Endothelial cell (in vitro differentiated cells): ENCODE results near the gene SLC4A8. TPM values are rescaled to one million over a fixed set of nuclear protein-coding genes. Genes with fewer than 3 reads are reported as not detected.

ENCODE experiments used
- DNase-seq: peaks from one replicate; pipeline ENCODE4 v3.0.0; 2021; ENCODE audit warnings: low spot score
- H3K27ac Mint-ChIP-seq: one replicate; pipeline ENCODE4 v1.8.0; 2021; ENCODE audit warnings: mixed read lengths, inconsistent platforms; ENCODE audit not compliant: unreplicated experiment
- H3K27me3 Mint-ChIP-seq: one replicate; pipeline ENCODE4 v1.8.0; 2021; ENCODE audit warnings: mild to moderate bottlenecking, moderate library complexity, mixed read lengths, inconsistent platforms; ENCODE audit not compliant: unreplicated experiment
- H3K36me3 Mint-ChIP-seq: one replicate; pipeline ENCODE4 v1.8.0; 2021; ENCODE audit warnings: mild to moderate bottlenecking, low read depth, mixed read lengths, inconsistent platforms; ENCODE audit not compliant: unreplicated experiment
- H3K4me1 Mint-ChIP-seq: one replicate; pipeline ENCODE4 v1.8.0; 2021; ENCODE audit warnings: mild to moderate bottlenecking, mixed read lengths, inconsistent platforms; ENCODE audit not compliant: unreplicated experiment
- H3K4me3 Mint-ChIP-seq: one replicate; pipeline ENCODE4 v1.8.0; 2021; ENCODE audit warnings: mild to moderate bottlenecking, mixed read lengths, inconsistent platforms; ENCODE audit not compliant: unreplicated experiment
- H3K9me3 Mint-ChIP-seq: one replicate; pipeline ENCODE4 v1.8.0; 2021; ENCODE audit warnings: mixed read lengths, inconsistent platforms; ENCODE audit not compliant: unreplicated experiment
- total RNA-seq: library from RNA; stranded (reverse); fragmentation: NEBNext Ultra II Directional; extraction: Animal tissue kit (Norgen Biotek cat#: 25700); gene quantifications from one replicate; pipeline ENCODE4 v1.2.1, GENCODE V29; 2021; ENCODE audit not compliant: unreplicated experiment
- TF ChIP-seq, protein P1 (sequence below): fragments of 200-600 bp; sonication (generic); IDR thresholded peaks from one replicate; pipeline ENCODE4 v1.5.0; 2021; ENCODE audit warnings: antibody characterized with exemption; ENCODE audit not compliant: unreplicated experiment

The SLC4A8 gene
- total RNA-seq, 1 donor from 2014 or later = 16.7 TPM

DNA sequence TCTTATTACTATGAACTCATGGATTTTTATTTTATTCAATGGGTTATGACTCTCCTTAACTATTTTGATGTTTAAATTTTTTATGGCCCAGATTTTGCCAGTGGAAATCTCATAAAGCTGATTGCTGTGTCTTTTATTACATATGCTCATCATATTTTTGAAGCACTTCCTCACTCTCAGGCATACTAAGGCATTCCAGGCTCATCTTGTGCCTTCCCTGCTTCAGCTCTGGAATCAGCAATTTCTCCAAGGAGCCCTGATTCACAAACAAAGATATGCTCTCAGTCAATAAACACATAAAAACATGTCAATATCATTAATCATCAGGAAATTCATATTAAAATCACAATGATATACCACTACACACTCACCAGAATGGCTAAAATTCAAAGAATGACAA is 121.5 kb downstream of the SLC4A8 start:
- no peaks in the 10 kb centered on the region for H3K27me3 Mint-ChIP-seq
- no peaks in the 10 kb centered on the region for H3K9me3 Mint-ChIP-seq
- H3K36me3 Mint-ChIP-seq = no peaks in the 10 kb centered on the region
- no peaks in the 10 kb centered on the region for H3K4me1 Mint-ChIP-seq
- DNase-seq = no peak
- TF ChIP-seq, protein P1, sequence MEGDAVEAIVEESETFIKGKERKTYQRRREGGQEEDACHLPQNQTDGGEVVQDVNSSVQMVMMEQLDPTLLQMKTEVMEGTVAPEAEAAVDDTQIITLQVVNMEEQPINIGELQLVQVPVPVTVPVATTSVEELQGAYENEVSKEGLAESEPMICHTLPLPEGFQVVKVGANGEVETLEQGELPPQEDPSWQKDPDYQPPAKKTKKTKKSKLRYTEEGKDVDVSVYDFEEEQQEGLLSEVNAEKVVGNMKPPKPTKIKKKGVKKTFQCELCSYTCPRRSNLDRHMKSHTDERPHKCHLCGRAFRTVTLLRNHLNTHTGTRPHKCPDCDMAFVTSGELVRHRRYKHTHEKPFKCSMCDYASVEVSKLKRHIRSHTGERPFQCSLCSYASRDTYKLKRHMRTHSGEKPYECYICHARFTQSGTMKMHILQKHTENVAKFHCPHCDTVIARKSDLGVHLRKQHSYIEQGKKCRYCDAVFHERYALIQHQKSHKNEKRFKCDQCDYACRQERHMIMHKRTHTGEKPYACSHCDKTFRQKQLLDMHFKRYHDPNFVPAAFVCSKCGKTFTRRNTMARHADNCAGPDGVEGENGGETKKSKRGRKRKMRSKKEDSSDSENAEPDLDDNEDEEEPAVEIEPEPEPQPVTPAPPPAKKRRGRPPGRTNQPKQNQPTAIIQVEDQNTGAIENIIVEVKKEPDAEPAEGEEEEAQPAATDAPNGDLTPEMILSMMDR = no peak
- no peak overlapping the region for H3K4me3 Mint-ChIP-seq
- H3K27ac Mint-ChIP-seq = no peak overlapping the region

DNA sequence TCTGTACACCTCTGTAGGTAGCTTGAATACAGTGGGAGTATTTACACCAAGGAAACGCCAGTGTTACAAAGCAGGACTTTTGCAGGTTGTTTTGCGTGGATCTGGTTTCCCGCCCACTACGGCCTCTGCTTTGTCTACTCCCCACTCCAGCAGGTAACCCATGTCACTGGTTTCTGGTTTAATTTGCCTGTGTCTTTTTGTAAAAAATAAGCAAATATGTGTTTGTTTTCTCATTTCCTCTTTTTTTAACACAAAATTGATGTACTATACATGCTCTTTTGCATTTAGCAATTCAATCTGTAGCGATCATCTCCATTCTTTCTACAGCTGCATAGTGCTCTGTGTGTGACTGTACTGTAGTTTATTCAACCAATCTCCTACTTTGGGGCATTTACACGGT is 123.0 kb downstream of the SLC4A8 start:
- no peak overlapping the region for H3K4me3 Mint-ChIP-seq
- DNase-seq = no peak
- H3K27me3 Mint-ChIP-seq = no peaks in the 10 kb centered on the region
- no peak overlapping the region for H3K27ac Mint-ChIP-seq
- H3K36me3 Mint-ChIP-seq = no peaks in the 10 kb centered on the region
- H3K4me1 Mint-ChIP-seq = no peaks in the 10 kb centered on the region
- no peaks in the 10 kb centered on the region for H3K9me3 Mint-ChIP-seq
- TF ChIP-seq, protein P1 = no peak

DNA sequence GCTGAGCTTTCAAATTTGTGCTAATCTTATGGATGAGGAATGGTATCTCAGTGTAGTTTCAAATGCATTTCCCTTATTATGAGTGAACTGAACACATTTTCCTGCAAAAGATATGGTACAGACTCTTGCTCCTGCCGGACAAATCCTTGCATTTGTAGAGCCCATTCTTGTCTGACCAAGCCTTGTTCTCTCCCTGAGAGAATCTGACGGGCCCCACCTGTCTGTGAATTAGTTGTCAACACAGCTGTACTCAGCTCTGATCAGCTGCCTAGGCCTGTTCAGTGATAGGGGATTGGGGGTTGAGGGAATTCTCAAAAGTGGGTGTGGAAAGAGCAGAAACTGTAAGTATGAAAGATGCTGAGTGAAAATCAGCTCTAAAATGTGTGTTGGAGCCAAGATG is 123.6 kb downstream of the SLC4A8 start:
- no peaks in the 10 kb centered on the region for H3K9me3 Mint-ChIP-seq
- no peak overlapping the region for H3K27ac Mint-ChIP-seq
- H3K36me3 Mint-ChIP-seq = no peaks in the 10 kb centered on the region
- no peak for DNase-seq
- H3K27me3 Mint-ChIP-seq = no peaks in the 10 kb centered on the region
- TF ChIP-seq, protein P1 = no peak
- H3K4me3 Mint-ChIP-seq = no peak overlapping the region
- no peaks in the 10 kb centered on the region for H3K4me1 Mint-ChIP-seq

DNA sequence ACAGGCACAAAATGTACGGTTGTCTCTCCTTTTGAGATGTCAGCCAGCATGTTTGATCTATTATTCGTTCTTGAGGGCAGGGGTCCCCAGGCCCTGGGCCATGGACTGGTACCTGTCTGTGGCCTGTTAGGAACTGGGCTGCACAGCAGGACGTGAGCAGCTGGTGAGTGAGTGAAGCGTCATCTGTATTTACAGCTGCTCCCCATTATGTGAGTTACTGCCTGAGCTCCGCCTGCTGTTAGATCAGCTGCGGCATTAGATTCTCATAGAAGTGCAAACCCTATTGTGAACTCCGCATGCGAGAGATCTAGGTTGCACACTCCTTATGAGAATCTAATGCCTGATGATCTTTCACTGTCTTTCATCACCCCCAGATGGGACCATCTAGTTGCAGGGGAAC is 125.0 kb downstream of the SLC4A8 start:
- TF ChIP-seq, protein P1 = no peak
- no peaks in the 10 kb centered on the region for H3K4me1 Mint-ChIP-seq
- H3K4me3 Mint-ChIP-seq = no peak overlapping the region
- no peak overlapping the region for H3K27ac Mint-ChIP-seq
- DNase-seq = no peak
- no peaks in the 10 kb centered on the region for H3K36me3 Mint-ChIP-seq
- no peaks in the 10 kb centered on the region for H3K27me3 Mint-ChIP-seq
- no peaks in the 10 kb centered on the region for H3K9me3 Mint-ChIP-seq

Other genes starting within 250 kb of the SLC4A8 start
- 10.8 TPM for gene POU6F1, start 206.8 kb upstream of the SLC4A8 start, total RNA-seq
- gene DAZAP2, start 186.0 kb upstream of the SLC4A8 start, total RNA-seq = 28.1 TPM
- 167 TPM for gene SMAGP, start 154.4 kb upstream of the SLC4A8 start, total RNA-seq
- not detected for gene BIN2, start 100.7 kb upstream of the SLC4A8 start, total RNA-seq
- not detected for gene CELA1, start 78.2 kb upstream of the SLC4A8 start, total RNA-seq
- 12.5 TPM for gene GALNT6, start 33.4 kb upstream of the SLC4A8 start, total RNA-seq
- 5.0 TPM for gene SCN8A, start 166.4 kb downstream of the SLC4A8 start, total RNA-seq